IPS DF 6.9 (cell line): ENCODE results near the gene PRIMA1.

Source experiments
- DNase-seq: peaks from one replicate; pipeline ENCODE4 v3.0.0-alpha.2; 2013; ENCODE audit warnings: low read depth, low spot score
- H3K27ac ChIP-seq: one replicate; pipeline ENCODE4 v1.5.1; 2013; ENCODE audit warnings: low read length, control low read depth
- H3K27me3 ChIP-seq: 2 replicates; pipeline ENCODE4 v1.6.1; 2013; ENCODE audit warnings: mild to moderate bottlenecking, low read length; ENCODE audit not compliant: control insufficient read depth, insufficient read depth
- H3K36me3 ChIP-seq: 2 replicates; pipeline ENCODE4 v1.6.1; 2013; ENCODE audit warnings: low read length; ENCODE audit not compliant: control insufficient read depth, insufficient read depth
- H3K4me1 ChIP-seq: 2 replicates; pipeline ENCODE4 v1.6.1; 2013; ENCODE audit warnings: low read length; ENCODE audit not compliant: control insufficient read depth, insufficient read depth
- H3K4me3 ChIP-seq: 2 replicates; pipeline ENCODE4 v1.5.1; 2013; ENCODE audit warnings: mild to moderate bottlenecking, low read length
- H3K9me3 ChIP-seq: 2 replicates; pipeline ENCODE4 v1.6.1; 2013; ENCODE audit warnings: low read length, inconsistent platforms; ENCODE audit not compliant: control insufficient read depth, insufficient read depth
- WGBS: extraction: QIAGEN DNeasy Blood & Tissue Kit; methylation state at CpG from one replicate; pipeline ENCODE4 v1.1.7; 2013; ENCODE audit warnings: mixed read lengths, missing lambda C conversion rate; ENCODE audit not compliant: insufficient read length, insufficient coverage; 5-methylcytosine and 5-hydroxymethylcytosine counted together

The PRIMA1 gene

DNA sequence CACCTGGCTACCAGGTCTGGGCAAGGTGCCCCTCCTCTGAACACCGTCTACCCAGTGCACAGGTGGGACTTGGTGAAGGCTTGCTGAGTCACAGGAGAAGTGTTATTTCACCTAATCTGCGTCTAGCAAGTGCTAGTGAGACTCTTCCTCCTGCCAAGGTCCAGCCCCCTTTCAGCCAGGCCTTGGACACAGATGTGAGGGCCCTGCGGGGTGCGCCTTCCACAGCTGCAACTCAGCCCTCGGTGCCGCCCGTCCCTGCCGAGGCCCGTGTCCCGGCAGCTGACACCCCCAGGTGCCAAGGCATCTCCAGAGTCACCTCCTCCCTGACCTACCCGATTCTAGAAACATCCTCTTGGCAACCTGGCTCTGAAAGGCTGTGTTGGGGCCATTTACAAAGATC is 55.1 kb downstream of the PRIMA1 start:
- Histone ChIP-seq H3K9me3 (no peaks in the 10 kb centered on the region), H3K27me3 (no peaks in the 10 kb centered on the region), H3K36me3 (no peaks in the 10 kb centered on the region), H3K27ac (no peak overlapping the region), H3K4me3 (no peak overlapping the region), H3K4me1 (no peaks in the 10 kb centered on the region; the same call in 1 of the 2 replicates)
- DNase-seq = no peak
- no CpG with 5 or more reads among the region's 11 CpGs for WGBS

DNA sequence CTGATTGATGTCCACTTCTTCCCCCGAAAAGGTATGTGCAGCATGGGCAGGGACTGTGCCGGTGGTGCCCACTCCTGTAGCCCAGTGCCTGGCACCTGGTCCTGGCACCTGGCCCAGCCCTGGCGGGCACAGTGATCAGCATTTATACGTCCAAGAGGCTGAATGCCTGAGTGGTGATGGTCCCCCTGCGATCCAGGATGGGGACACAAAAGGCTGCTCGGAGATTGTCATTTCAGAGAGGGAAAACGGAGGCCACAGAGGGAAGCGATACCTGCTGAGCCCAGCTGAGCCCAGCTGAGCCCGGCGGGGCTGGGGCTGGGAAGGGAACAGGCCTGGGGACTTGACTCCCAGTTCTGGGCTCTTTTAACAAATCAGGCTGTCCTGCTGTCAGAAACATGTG is 55.8 kb downstream of the PRIMA1 start:
- Histone ChIP-seq H3K27ac (no peak overlapping the region), H3K4me3 (no peak overlapping the region), H3K4me1 (no peaks in the 10 kb centered on the region; the same call in 1 of the 2 replicates), H3K27me3 (no peaks in the 10 kb centered on the region), H3K9me3 (no peaks in the 10 kb centered on the region), H3K36me3 (no peaks in the 10 kb centered on the region)
- WGBS = no CpG with 5 or more reads among the region's 10 CpGs
- no peak for DNase-seq

DNA sequence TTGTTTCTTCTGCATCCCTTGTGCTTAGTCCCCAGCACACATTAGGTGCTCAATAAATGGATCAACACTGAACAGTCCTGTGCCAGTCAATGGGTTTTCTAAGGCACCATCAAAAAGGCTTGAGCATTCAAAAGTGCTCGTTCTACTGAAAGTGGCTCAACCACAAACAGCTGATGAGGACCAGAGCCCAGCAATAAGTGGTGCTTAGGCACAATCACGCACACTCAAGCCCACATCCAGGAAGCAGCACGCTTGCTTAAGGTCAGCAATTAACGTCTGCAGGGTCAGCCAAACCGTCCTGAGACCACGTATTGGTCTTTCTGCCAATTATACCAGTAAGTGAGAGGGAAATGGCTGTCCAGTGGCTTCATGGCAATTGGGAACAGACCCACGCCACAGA is 56.5 kb downstream of the PRIMA1 start:
- no CpG with 5 or more reads among the region's 7 CpGs for WGBS
- Histone ChIP-seq H3K9me3 (no peaks in the 10 kb centered on the region), H3K4me3 (no peak overlapping the region), H3K27me3 (no peaks in the 10 kb centered on the region), H3K27ac (no peak overlapping the region), H3K4me1 (no peaks in the 10 kb centered on the region; the same call in 1 of the 2 replicates), H3K36me3 (no peaks in the 10 kb centered on the region)
- no peak for DNase-seq

DNA sequence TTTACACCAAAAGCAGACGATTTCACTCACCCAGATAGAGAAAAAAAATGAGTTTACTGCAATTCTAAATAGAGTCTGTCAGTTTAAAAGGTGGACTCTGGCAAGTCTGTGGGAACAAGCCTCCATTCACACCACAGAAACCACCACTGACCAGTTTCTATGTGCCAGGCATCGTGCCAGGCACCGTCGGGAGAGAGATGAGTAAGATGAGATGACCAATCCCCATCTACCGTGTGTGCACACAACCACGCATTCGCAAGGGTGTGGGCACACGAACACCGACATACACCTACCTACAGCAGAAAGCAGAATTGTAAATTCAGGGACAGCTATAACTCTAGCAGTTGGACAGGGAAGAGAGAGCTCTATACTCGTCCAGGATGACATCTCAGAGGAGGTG is 58.3 kb downstream of the PRIMA1 start:
- DNase-seq = no peak
- Histone ChIP-seq H3K4me1 (peaks cover under 1% of the 10 kb centered on the region; the same call in 1 of the 2 replicates), H3K36me3 (no peaks in the 10 kb centered on the region), H3K27ac (no peak overlapping the region), H3K27me3 (no peaks in the 10 kb centered on the region), H3K4me3 (no peak overlapping the region), H3K9me3 (no peaks in the 10 kb centered on the region)
- no CpG with 5 or more reads among the region's 10 CpGs for WGBS

DNA sequence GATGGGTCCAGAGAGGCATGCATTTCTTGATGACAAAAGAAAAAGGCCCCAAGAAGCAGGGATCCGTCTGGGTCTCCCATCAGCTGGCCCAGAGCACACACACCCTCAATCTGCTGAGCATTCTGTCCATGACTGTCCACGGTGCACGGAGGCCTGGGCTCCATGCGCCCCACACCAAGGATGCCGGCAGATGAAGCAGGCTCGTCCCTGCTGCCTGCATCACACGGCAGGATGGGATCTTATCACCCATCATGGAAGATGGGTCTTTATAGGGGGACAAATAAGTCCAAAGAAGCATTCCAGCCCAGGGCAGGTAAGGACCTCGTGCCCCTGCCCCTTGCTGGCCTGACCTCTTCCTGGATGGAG is 59.7 kb downstream of the PRIMA1 start:
- Histone ChIP-seq H3K4me1 (peaks cover 2% of the 10 kb centered on the region; the same call in 1 of the 2 replicates), H3K4me3 (no peak overlapping the region), H3K27me3 (no peaks in the 10 kb centered on the region), H3K9me3 (no peaks in the 10 kb centered on the region), H3K36me3 (no peaks in the 10 kb centered on the region), H3K27ac (no peak overlapping the region)
- DNase-seq = no peak
- WGBS = no CpG with 5 or more reads among the region's 8 CpGs

DNA sequence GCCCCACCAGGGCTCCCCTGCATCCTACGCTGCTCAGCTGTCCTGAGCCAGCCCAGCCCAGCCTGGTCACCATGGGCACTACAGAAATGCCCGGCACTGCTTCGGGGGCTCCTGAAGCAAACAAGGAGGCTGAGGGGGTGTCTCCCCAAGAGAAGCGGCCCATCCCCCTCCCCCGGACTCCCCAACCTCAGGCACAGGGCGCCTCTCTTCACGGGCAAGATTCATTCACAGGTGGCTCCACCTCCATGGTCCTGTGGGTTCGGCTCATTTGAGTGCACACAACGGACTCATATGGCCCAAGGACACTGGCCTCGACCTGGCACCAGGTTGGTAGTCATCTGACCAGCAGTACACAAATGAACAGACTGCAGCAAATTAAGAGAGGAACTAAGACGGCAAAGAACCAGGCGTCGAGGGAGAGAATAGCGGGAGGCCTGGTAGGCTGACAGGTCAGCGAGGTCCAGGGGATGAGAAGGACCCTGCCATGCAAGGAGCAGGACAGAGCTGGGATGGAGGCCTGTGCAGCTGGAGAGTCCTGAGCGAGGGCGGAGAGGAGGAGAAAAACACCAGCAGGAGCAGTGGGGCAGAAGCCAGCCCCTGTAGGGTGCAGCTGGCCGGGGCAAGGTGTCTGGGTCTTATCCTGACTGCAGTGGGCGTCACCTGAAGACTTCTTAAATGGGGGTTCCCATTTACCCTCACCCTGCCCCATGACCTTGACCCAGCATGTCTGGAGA is 60.2 kb downstream of the PRIMA1 start:
- Histone ChIP-seq H3K27ac (no peak overlapping the region), H3K4me1 (peaks cover 2% of the 10 kb centered on the region; the same call in 1 of the 2 replicates), H3K4me3 (no peak overlapping the region), H3K27me3 (no peaks in the 10 kb centered on the region), H3K36me3 (no peaks in the 10 kb centered on the region), H3K9me3 (no peaks in the 10 kb centered on the region)
- no CpG with 5 or more reads among the region's 19 CpGs for WGBS
- DNase-seq = no peak

DNA sequence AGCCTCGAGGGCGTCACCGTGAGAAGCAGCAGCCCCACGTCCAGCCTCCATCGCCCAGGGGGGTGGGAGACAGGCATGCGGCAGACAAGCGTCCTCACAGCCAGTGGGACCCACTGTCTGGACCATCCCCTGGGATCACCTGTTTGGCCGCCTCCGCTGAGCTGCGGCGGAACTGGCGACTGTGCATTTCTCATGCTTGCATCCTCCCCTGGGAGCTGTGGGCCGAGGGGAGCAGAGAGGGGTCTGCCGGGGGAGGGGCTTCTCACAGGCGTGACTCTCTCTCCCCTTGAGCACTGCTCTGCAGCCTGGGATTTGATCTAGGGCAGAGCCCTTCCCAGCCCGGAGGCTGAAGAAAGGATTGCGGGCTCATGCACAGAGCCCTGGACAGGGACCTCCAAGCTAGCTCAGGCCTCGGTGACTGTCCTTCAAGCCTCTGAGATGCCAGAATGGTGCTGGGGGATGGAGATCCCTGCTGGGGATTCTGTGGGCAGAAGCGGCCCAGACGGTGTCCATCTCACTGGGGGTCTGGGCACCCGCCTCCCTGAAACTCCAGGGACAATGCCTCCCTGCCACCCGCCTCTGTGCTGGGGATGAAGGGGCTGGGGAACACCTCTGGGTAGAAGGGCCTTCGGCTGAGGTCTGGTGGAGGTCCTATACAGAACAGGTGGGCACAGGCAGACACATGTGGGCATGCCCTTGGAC is 61.1 kb downstream of the PRIMA1 start:
- DNase-seq = no peak
- Histone ChIP-seq H3K27me3 (no peaks in the 10 kb centered on the region), H3K27ac (no peak overlapping the region), H3K4me3 (no peak overlapping the region), H3K9me3 (no peaks in the 10 kb centered on the region), H3K4me1 (peaks cover 2% of the 10 kb centered on the region; the same call in 1 of the 2 replicates), H3K36me3 (no peaks in the 10 kb centered on the region)
- WGBS = no CpG with 5 or more reads among the region's 23 CpGs

DNA sequence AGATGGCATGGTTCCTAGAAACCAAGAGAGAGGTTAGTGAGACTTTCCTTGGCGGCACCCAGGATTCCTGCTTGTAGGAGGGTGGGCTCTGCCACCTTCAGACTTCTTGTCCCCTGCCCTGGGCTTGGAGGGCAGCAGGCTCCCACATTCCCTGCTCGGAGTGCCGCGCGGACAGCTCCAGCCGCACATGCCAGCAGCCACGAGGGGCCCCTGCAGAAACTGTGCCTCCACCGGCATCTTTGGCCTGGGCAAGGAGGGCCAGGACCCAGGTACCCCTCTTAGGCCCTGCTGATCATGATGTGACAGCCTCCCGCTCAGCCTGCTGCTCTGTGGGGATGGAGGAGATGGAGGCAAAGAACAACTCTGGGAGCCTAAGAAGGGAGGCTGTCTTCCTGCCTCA is 62.3 kb downstream of the PRIMA1 start:
- 0 out of 2 replicates have a peak, but pooled peaks cover 2% of the 10 kb centered on the region for H3K36me3 ChIP-seq
- H3K4me1 ChIP-seq = peaks cover 2% of the 10 kb centered on the region; the same call in 1 of the 2 replicates
- DNase-seq = no peak
- WGBS = no CpG with 5 or more reads among the region's 9 CpGs
- H3K9me3 ChIP-seq = no peaks in the 10 kb centered on the region
- no peak overlapping the region for H3K4me3 ChIP-seq
- H3K27ac ChIP-seq = no peak overlapping the region
- no peaks in the 10 kb centered on the region for H3K27me3 ChIP-seq

DNA sequence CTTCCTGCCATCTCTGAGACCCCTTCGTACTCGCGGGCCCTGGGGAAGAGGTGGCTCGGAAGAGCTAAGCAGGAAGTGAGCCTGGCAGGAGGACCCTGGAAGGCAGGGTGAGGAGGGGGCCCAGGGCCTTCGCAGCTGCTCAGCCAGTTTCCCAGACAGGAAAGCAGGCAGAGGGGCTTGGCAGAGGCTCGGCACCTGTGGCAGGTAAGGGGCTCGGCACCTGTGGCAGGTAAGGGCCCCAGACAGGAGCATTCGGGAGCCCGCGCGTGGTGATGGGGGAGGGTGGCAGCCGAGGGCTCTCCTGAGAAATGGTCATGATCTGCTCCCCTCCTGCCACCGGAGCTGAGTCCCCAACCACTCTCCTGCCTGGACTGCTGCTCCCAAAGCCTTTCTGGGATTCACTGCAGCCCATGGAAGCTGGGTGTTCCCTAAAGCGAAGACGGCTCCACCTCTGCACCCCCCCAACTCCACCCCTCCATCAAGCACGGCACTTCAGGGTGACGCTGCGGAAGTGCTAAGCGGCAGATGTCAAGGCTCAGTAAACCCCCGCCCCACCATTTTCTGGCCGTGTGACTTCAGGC is 63.2 kb downstream of the PRIMA1 start:
- H3K9me3 ChIP-seq = no peaks in the 10 kb centered on the region
- no peak for DNase-seq
- H3K4me1 ChIP-seq = peaks cover 2% of the 10 kb centered on the region; the same call in 1 of the 2 replicates
- H3K27me3 ChIP-seq = no peaks in the 10 kb centered on the region
- 0 out of 2 replicates have a peak, but pooled peaks cover 2% of the 10 kb centered on the region for H3K36me3 ChIP-seq
- no peak overlapping the region for H3K27ac ChIP-seq
- no CpG with 5 or more reads among the region's 21 CpGs for WGBS
- no peak overlapping the region for H3K4me3 ChIP-seq

DNA sequence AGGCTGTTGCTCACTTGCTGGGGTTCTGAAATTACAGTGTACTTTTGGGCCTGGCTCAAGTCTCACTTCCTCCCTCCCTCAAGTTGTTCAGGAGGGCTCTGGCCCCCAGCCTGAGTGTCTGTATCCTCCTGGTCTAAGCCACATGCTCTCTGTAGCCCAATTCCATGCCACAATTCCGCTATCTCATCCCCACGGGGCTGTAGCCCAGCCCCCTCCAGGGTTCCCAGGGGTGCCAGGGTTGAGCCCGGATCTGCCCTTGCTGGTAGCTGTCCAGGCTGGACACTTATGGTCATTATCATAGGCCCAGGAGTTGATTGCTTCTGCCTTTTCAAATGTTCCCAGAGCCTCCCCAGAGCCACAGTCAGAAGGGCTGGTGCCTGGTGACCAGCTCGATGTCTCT is 65.3 kb downstream of the PRIMA1 start:
- Histone ChIP-seq H3K27me3 (no peaks in the 10 kb centered on the region), H3K9me3 (no peaks in the 10 kb centered on the region), H3K4me1 (peaks cover 2% of the 10 kb centered on the region; the same call in 1 of the 2 replicates), H3K27ac (no peak overlapping the region), H3K4me3 (no peak overlapping the region), H3K36me3 (0 out of 2 replicates have a peak, but pooled peaks cover 2% of the 10 kb centered on the region)
- WGBS = no CpG with 5 or more reads among the region's 4 CpGs
- DNase-seq = no peak
